Measurements from ENCODE around the gene EMP1.

EMP1 gene

GRCh38 chr12:13196130-13196921, at the start of gene EMP1:
TSS of gene EMP1 (plus strand) at chr12:13196726. CDS start at chr12:13211511, 14,785 bp downstream.
- no peak for DNase-seq

GRCh38 chr12:13147688-13148484, 48.6 kb upstream of the EMP1 start:
- no peak for DNase-seq

- DNase-seq = no peak
These were observed 48.1 kb upstream of the EMP1 start for GRCh38 chr12:13148485-13148847.

GRCh38 chr12:13149411-13149810, 47.1 kb upstream of the EMP1 start:
- no peak for DNase-seq

GRCh38 chr12:13152281-13152680, 44.2 kb upstream of the EMP1 start:
- DNase-seq = no peak

GRCh38 chr12:13152756-13153155, 43.8 kb upstream of the EMP1 start:
- DNase-seq = no peak

- DNase-seq = no peak
These were observed 43.3 kb upstream of the EMP1 start for GRCh38 chr12:13153180-13153579.

GRCh38 chr12:13154027-13154538, 42.4 kb upstream of the EMP1 start:
- DNase-seq = no peak

GRCh38 chr12:13154831-13155230, 41.7 kb upstream of the EMP1 start:
- no peak for DNase-seq

GRCh38 chr12:13156277-13156676, 40.2 kb upstream of the EMP1 start:
- DNase-seq = no peak

- no peak for DNase-seq
These were observed 35.4 kb upstream of the EMP1 start for GRCh38 chr12:13161172-13161571.

- DNase-seq = no peak
These were observed 33.6 kb upstream of the EMP1 start for GRCh38 chr12:13162904-13163303.

GRCh38 chr12:13163868-13164635, 32.5 kb upstream of the EMP1 start:
- no peak for DNase-seq

GRCh38 chr12:13164921-13165616, 31.5 kb upstream of the EMP1 start:
- DNase-seq = no peak

- no peak for DNase-seq
These were observed 30.9 kb upstream of the EMP1 start for GRCh38 chr12:13165617-13166041.

- no peak for DNase-seq
These were observed 29.3 kb upstream of the EMP1 start for GRCh38 chr12:13167226-13167625.

GRCh38 chr12:13167906-13168305, 28.6 kb upstream of the EMP1 start:
- no peak for DNase-seq

- DNase-seq = no peak
These were observed 27.3 kb upstream of the EMP1 start for GRCh38 chr12:13169272-13169671.

- DNase-seq = no peak
These were observed 25.5 kb upstream of the EMP1 start for GRCh38 chr12:13170892-13171490.

- no peak for DNase-seq
These were observed 24.3 kb upstream of the EMP1 start for GRCh38 chr12:13171921-13172859.

All from NCI-H2081 treated with DMSO at 0.1 percent for 48 hours (cell line).